ENCODE data around the gene GFER. TPM values are rescaled to one million over a fixed set of nuclear protein-coding genes. Genes with fewer than 3 reads are reported as not detected.
A peak's percentile ranks its signal among the peaks of the same experiment; 100 is the strongest.

GFER gene
- total and polyA plus RNA-seq, 9 of the 15 experiments (the other 6 are each of a cell fraction or from before 2014, with no cell fraction given): 4.3 to 53.7 (median 19.8) TPM

DNA sequence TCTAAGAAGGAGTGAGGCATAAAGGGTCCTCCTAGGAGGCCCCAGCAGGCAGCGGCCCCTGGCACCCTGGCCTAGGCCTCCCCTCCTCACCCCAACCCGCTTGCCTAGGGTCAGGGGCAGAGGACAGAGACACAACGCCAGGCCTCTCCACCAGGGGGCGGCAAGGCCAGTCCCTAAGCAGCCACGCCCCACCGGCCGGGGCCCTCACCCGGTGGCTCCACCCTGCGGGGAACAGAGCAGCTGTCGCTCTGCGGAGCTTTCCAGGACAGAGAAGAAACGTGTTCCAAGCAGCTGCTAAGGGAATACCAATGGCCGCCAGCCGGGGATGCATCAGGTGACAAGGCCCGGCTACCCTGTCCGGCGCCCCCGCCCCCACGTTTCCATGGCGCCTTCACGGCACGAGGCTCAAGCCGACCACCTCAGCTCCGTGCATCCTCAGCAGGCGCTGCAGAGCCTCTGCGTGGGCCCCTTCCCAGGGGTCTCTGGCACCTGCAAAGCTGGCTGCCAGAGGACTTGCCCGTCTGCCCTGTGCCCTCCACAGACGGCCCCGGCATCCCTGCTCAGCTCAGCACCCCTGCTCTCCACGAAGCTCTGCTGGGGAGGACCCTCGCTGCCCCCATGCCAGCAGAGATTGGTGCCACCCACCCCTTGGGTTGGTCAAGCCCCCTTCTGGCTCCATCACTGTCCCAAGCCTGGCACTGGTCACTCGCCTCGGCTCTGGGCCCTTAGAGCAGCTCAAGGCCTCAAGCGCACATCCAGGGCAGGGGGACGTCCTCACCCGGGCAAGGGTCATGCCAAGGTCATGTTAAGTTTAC, 20.0 kb downstream of the GFER start (continued):
- TF ChIP-seq, protein P1, sequence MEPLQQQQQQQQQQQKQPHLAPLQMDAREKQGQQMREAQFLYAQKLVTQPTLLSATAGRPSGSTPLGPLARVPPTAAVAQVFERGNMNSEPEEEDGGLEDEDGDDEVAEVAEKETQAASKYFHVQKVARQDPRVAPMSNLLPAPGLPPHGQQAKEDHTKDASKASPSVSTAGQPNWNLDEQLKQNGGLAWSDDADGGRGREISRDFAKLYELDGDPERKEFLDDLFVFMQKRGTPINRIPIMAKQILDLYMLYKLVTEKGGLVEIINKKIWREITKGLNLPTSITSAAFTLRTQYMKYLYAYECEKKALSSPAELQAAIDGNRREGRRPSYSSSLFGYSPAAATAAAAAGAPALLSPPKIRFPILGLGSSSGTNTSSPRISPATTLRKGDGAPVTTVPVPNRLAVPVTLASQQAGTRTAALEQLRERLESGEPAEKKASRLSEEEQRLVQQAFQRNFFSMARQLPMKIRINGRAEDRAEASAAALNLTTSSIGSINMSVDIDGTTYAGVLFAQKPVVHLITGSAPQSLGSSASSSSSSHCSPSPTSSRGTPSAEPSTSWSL (CRISPR knock-in tag; IDR thresholded peaks at IDR 0.05; ENCODE audit: borderline replicate concordance): no peak
- TF ChIP-seq STAT5A (IDR thresholded peaks at IDR 0.05; ENCODE audit: borderline replicate concordance, low read length) (no peak), FIP1L1 (IDR thresholded peaks at IDR 0.05; ENCODE audit: low read depth, low read length, poor library complexity, severe bottlenecking) (no peak), CBFA2T2 (conservative IDR thresholded peaks at IDR 0.05) (no peak; the same call in 1 of the 2 replicates), ZNF655 (CRISPR knock-in tag; IDR thresholded peaks at IDR 0.05) (no peak), MED1 (CRISPR knock-in tag; IDR thresholded peaks at IDR 0.05; ENCODE audit: borderline replicate concordance) (no peak), GTF2F1 (IDR thresholded peaks at IDR 0.05; ENCODE audit: low read depth, low read length) (0 out of 2 replicates have a peak, but pooled peaks have one; percentile 9), MTF1 (CRISPR knock-in tag; IDR thresholded peaks at IDR 0.05; ENCODE audit: borderline replicate concordance) (no peak), CTCFL (IDR thresholded peaks at IDR 0.05; ENCODE audit: borderline replicate concordance, insufficient read depth, low read depth, low read length, poor library complexity, severe bottlenecking) (peak; percentile 100), THRA (IDR thresholded peaks at IDR 0.05) (no peak), NFATC3 (IDR thresholded peaks at IDR 0.05) (no peak), RBBP5 (IDR thresholded peaks at IDR 0.05; ENCODE audit: borderline replicate concordance, insufficient read depth, low read length, poor library complexity, severe bottlenecking) (peak; percentile 29), FOXJ2 (tag; IDR thresholded peaks at IDR 0.05) (no peak), HDAC1 (IDR thresholded peaks at IDR 0.05) (peak in 1 of 2 experiments; percentile 82; a peak in 2 of 4 replicates), WHSC1 (IDR thresholded peaks at IDR 0.05; ENCODE audit: low read length) (no peak), NFRKB (IDR thresholded peaks at IDR 0.05; ENCODE audit: low read depth) (no peak), BRCA1 (IDR thresholded peaks at IDR 0.05) (no peak), BRCA1 (CRISPR knock-in tag; IDR thresholded peaks at IDR 0.05) (no peak)
- TF ChIP-seq, protein P2, sequence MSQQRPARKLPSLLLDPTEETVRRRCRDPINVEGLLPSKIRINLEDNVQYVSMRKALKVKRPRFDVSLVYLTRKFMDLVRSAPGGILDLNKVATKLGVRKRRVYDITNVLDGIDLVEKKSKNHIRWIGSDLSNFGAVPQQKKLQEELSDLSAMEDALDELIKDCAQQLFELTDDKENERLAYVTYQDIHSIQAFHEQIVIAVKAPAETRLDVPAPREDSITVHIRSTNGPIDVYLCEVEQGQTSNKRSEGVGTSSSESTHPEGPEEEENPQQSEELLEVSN (IDR thresholded peaks at IDR 0.05; ENCODE audit: borderline replicate concordance in 1 of 2, extremely low read depth in 1 of 2, insufficient read depth in 1 of 2, insufficient read length in 1 of 2, low read depth in 1 of 2, low read length in 1 of 2, poor library complexity in 1 of 2, severe bottlenecking in 1 of 2): peak; percentile 43 to 54
